Peyer's patch (tissue), 4 donors: ENCODE results near the gene CDH4.

Experiments
- POLR2A ChIP-seq, 2 donors: fragments of 450-650 bp; IDR thresholded peaks; one replicate each; pipeline ENCODE4 v1.5.1; 2017; ENCODE audit warnings: antibody characterized with exemption in 2 of 2, mild to moderate bottlenecking in 2 of 2, moderate library complexity in 2 of 2
- TF ChIP-seq, protein P1 (sequence below), 6 experiments: fragments of 450-650 bp in 4 of 6; fragments of 200-600 bp in 2 of 6; sonication (generic) in 1 of 6; IDR thresholded peaks; one replicate each; pipeline ENCODE4 v1.5.1; 2017 to 2019; ENCODE audit warnings: antibody characterized with exemption in 6 of 6, mild to moderate bottlenecking in 3 of 6, moderate library complexity in 1 of 6

- TF ChIP-seq, protein P1, sequence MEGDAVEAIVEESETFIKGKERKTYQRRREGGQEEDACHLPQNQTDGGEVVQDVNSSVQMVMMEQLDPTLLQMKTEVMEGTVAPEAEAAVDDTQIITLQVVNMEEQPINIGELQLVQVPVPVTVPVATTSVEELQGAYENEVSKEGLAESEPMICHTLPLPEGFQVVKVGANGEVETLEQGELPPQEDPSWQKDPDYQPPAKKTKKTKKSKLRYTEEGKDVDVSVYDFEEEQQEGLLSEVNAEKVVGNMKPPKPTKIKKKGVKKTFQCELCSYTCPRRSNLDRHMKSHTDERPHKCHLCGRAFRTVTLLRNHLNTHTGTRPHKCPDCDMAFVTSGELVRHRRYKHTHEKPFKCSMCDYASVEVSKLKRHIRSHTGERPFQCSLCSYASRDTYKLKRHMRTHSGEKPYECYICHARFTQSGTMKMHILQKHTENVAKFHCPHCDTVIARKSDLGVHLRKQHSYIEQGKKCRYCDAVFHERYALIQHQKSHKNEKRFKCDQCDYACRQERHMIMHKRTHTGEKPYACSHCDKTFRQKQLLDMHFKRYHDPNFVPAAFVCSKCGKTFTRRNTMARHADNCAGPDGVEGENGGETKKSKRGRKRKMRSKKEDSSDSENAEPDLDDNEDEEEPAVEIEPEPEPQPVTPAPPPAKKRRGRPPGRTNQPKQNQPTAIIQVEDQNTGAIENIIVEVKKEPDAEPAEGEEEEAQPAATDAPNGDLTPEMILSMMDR (IDR thresholded peaks at IDR 0.05): no peak
- no peak for TF ChIP-seq POLR2A (IDR thresholded peaks at IDR 0.05)
Measured at GRCh38 chr20:61630391-61630650, 378.3 kb downstream of the CDH4 start.
